K562 (cell line): ENCODE data around the gene ALCAM. TPM values are rescaled to one million over a fixed set of nuclear protein-coding genes. Genes with fewer than 3 reads are reported as not detected.

Experiments
- BRD4 ChIP-seq: fragments of 200-600 bp; sonication (generic); IDR thresholded peaks from 2 replicates; pipeline ENCODE4 v1.6.1; 2017; ENCODE audit warnings: inconsistent platforms
- CREM ChIP-seq: IDR thresholded peaks from 2 replicates; pipeline ENCODE4 v1.6.1; 2014; ENCODE audit warnings: antibody characterized with exemption, low read depth
- DACH1 ChIP-seq: fragments of 450-650 bp; IDR thresholded peaks from 2 replicates; pipeline ENCODE4 v1.6.1; 2018; ENCODE audit not compliant: partially characterized antibody
- JUNB ChIP-seq: fragments of 450-650 bp; formaldehyde crosslinking; conservative IDR thresholded peaks from 2 replicates; pipeline ENCODE4 v1.4.0; 2020; ENCODE audit warnings: mild to moderate bottlenecking
- NFIC ChIP-seq: fragments of 450-650 bp; IDR thresholded peaks from 2 replicates; pipeline ENCODE4 v1.6.1; 2017; ENCODE audit warnings: mild to moderate bottlenecking, inconsistent platforms
- PTBP1 ChIP-seq: fragments of 200-400 bp; formaldehyde crosslinking; IDR thresholded peaks from 2 replicates; pipeline ENCODE4 v1.6.1; 2017; ENCODE audit warnings: low read depth, low read length
- RAD51 ChIP-seq: fragments of 450-650 bp; IDR thresholded peaks from 2 replicates; pipeline ENCODE4 v1.7.1; 2016; ENCODE audit warnings: low read depth, mild to moderate bottlenecking, borderline replicate concordance
- SMARCC2 ChIP-seq: fragments of 450-650 bp; IDR thresholded peaks from 2 replicates; pipeline ENCODE4 v1.6.1; 2017; ENCODE audit warnings: antibody characterized with exemption, moderate library complexity, mild to moderate bottlenecking, low read depth
- ZZZ3 ChIP-seq: fragments of 450-650 bp; IDR thresholded peaks from 2 replicates; pipeline ENCODE4 v1.6.1; 2016; ENCODE audit warnings: antibody characterized with exemption, mild to moderate bottlenecking, moderate library complexity
- polyA plus RNA-seq, 8 experiments: library from polyadenylated mRNA; depleted of rRNA in 4 of 8; stranded (reverse) in 5 of 8; unstranded in 3 of 8; fragments of >200 nt; fragmentation: Nextera tagmentation in 2 of 8; fragmentation: Illumina TruSeq in 1 of 8; extraction: Ambion mirVana in 2 of 8; extraction: Trizol in 1 of 8; gene quantifications; 2 replicates each; pipeline versions ENCODE4 v1.2.1 to v1.2.3, GENCODE V29; 2011 to 2014; ENCODE audit warnings: inconsistent platforms in 1 of 8, missing spikeins in 1 of 8
- total RNA-seq, 7 experiments: library from RNA; depleted of rRNA in 6 of 7; stranded (reverse); fragments of >200 nt in 6 of 7; fragmentation: Illumina TruSeq in 2 of 7; extraction: Trizol in 2 of 7; gene quantifications; 2 replicates each; pipeline versions ENCODE4 v1.2.1 to v1.2.3, GENCODE V29; 2011 to 2021; ENCODE audit warnings: low replicate concordance in 1 of 7
- TF ChIP-seq, protein P1 (sequence below), 2 experiments: fragments of 200-800 bp in 1 of 2; sonication (Bioruptor generic) in 1 of 2; sonication (generic) in 1 of 2; formaldehyde crosslinking in 1 of 2; IDR thresholded peaks in 1 of 2; conservative IDR thresholded peaks in 1 of 2; 2 replicates each; pipeline versions ENCODE4 v1.5.0 to v1.6.1; 2016 to 2020; ENCODE audit warnings: missing compliant biosample characterization in 1 of 2, missing genetic modification characterization in 1 of 2, missing genetic modification reagents in 1 of 2
- TF ChIP-seq, protein P2 (sequence below): sonication (generic); formaldehyde crosslinking; IDR thresholded peaks from 2 replicates; pipeline ENCODE4 v1.5.0; 2020; ENCODE audit warnings: missing genetic modification reagents
- TF ChIP-seq, protein P3 (sequence below): fragments of 450-650 bp; IDR thresholded peaks from 2 replicates; pipeline ENCODE4 v1.6.1; 2018; ENCODE audit not compliant: partially characterized antibody

ALCAM gene
- total and polyA plus RNA-seq, 9 of the 15 experiments (the other 6 are each of a cell fraction or from before 2014, with no cell fraction given): 0.03 to 0.98 (median 0.14) TPM; not detected in 1

DNA sequence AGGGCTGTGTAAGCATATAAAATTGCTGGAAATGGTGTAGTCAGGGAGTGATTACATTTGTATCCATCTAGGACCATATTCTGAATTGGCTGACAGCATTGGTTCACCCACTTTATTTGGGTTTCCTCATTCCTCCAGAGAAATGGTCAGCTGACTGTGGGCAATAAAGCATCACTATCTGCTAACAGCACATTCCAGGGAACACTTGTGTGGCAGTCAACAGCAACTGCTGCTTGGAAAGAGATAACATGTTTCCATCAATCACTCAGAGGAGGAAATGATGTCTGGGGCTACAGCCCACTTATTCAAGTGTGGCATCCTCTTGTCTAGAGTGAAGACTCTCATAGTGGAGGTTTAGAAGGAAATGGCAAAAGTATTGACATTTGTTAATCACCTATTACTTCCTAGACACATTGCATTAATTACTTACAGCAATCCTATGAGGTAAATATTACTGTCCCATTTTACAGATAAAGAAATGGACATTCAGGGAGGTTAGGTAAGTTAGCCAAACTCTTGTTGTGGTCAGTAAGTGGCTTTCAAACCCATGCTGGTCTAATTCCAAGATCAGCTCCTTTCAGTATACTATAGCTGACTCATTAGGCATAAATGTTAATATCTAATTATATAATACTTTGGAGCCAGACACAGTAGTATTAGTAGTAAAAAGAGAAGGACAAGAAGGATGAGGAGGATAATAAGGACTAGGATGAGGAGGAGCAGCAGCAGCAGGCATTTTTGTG, 247.8 kb downstream of the ALCAM start (continued):
- TF ChIP-seq, protein P1, sequence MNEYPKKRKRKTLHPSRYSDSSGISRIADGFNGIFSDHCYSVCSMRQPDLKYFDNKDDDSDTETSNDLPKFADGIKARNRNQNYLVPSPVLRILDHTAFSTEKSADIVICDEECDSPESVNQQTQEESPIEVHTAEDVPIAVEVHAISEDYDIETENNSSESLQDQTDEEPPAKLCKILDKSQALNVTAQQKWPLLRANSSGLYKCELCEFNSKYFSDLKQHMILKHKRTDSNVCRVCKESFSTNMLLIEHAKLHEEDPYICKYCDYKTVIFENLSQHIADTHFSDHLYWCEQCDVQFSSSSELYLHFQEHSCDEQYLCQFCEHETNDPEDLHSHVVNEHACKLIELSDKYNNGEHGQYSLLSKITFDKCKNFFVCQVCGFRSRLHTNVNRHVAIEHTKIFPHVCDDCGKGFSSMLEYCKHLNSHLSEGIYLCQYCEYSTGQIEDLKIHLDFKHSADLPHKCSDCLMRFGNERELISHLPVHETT (CRISPR knock-in tag; conservative IDR thresholded peaks at IDR 0.05 in 1 of 2, IDR thresholded peaks at IDR 0.05 in 1 of 2): peak in 1 of 2 experiments; percentile 66; a peak in 1 of 4 replicates
- TF ChIP-seq CREM (peak; percentile 79), BRD4 (no peak), RAD51 (peak; percentile 85), JUNB (CRISPR knock-in tag) (no peak), ZZZ3 (no peak), SMARCC2 (peak; percentile 81), NFIC (peak; percentile 89), DACH1 (peak; percentile 72), PTBP1 (no peak)
- TF ChIP-seq, protein P2, sequence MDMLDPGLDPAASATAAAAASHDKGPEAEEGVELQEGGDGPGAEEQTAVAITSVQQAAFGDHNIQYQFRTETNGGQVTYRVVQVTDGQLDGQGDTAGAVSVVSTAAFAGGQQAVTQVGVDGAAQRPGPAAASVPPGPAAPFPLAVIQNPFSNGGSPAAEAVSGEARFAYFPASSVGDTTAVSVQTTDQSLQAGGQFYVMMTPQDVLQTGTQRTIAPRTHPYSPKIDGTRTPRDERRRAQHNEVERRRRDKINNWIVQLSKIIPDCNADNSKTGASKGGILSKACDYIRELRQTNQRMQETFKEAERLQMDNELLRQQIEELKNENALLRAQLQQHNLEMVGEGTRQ (CRISPR knock-in tag): peak; percentile 80
- TF ChIP-seq, protein P3, sequence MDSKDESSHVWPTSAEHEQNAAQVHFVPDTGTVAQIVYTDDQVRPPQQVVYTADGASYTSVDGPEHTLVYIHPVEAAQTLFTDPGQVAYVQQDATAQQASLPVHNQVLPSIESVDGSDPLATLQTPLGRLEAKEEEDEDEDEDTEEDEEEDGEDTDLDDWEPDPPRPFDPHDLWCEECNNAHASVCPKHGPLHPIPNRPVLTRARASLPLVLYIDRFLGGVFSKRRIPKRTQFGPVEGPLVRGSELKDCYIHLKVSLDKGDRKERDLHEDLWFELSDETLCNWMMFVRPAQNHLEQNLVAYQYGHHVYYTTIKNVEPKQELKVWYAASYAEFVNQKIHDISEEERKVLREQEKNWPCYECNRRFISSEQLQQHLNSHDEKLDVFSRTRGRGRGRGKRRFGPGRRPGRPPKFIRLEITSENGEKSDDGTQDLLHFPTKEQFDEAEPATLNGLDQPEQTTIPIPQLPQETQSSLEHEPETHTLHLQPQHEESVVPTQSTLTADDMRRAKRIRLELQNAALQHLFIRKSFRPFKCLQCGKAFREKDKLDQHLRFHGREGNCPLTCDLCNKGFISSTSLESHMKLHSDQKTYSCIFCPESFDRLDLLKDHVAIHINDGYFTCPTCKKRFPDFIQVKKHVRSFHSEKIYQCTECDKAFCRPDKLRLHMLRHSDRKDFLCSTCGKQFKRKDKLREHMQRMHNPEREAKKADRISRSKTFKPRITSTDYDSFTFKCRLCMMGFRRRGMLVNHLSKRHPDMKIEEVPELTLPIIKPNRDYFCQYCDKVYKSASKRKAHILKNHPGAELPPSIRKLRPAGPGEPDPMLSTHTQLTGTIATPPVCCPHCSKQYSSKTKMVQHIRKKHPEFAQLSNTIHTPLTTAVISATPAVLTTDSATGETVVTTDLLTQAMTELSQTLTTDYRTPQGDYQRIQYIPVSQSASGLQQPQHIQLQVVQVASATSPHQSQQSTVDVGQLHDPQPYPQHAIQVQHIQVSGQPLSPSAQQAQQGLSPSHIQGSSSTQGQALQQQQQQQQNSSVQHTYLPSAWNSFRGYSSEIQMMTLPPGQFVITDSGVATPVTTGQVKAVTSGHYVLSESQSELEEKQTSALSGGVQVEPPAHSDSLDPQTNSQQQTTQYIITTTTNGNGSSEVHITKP: peak; percentile 20
